RWPE1 (cell line): ENCODE data around the gene EME1.
A peak's percentile ranks its signal among the peaks of the same experiment; 100 is the strongest.
"Not testable (repeated sequence)": the region's sequence is repeated elsewhere in the genome, so short reads cannot be mapped to it uniquely, and the experiment has no call there.

Experiments
- CTCF ChIA-PET: fragments of 350-600 bp; sonication (Branson Sonifier 250); formaldehyde crosslinking; extraction: SDS; loops from one replicate; lab custom pipeline; 2021; lab: Yijun Ruan, JAX
- POLR2A ChIA-PET: fragments of 400-600 bp; formaldehyde crosslinking; extraction: SDS; loops from one replicate; lab custom pipeline; 2020; ENCODE audit warnings: antibody characterized with exemption; ENCODE audit not compliant: low non-redundant PET; lab: Yijun Ruan, JAX
- DNase-seq: peaks from one replicate; pipeline ENCODE4 v3.0.0; 2012; ENCODE audit warnings: low spot score
- H3K27ac ChIP-seq: fragments of 450-650 bp; 2 replicates; pipeline ENCODE4 v1.5.1; 2017
- CTCF ChIP-seq: fragments of 450-650 bp; conservative IDR thresholded peaks from 2 replicates; pipeline ENCODE4 v1.5.1; 2017; ENCODE audit warnings: low read depth, mild to moderate bottlenecking

The EME1 gene

GRCh38 chr17:50396261-50397110, 23.5 kb downstream of the EME1 start:
- no peak for TF ChIP-seq CTCF
- ChIA-PET CTCF (interaction anchor here (0.6 to 2.3 kb wide), 19 partner anchors 8 to 298 kb away, joined by 3 to 18 read pairs (median 6); partner anchors contain the start of genes ACSF2 and RSAD1), POLR2A (interaction anchor here (0.8 to 1.3 kb wide), 2 partner anchors 30 to 80 kb away, joined by 4 to 5 read pairs; partner anchors contain the start of gene ACSF2)
- H3K27ac ChIP-seq, result peak overlapping the region; percentile 86
- peak; percentile 73 for DNase-seq

- H3K27ac ChIP-seq, result peak within 1 kb of the TSS; percentile 86
- ChIA-PET CTCF (interaction anchor here (0.6 to 2.3 kb wide), 24 partner anchors 9 to 297 kb away, joined by 3 to 18 read pairs (median 5); partner anchors contain the start of genes ACSF2 and RSAD1), POLR2A (interaction anchor here (0.6 to 1.3 kb wide), 4 partner anchors 9 to 124 kb away, joined by 3 to 5 read pairs (median 4); partner anchors contain the start of gene ACSF2)
- DNase-seq, result peak; percentile 86
- TF ChIP-seq CTCF, result peak; percentile 99
Measured at GRCh38 chr17:50397111-50397918, 24.3 kb downstream of the EME1 start, which contains the start of gene LRRC59. LRRC59 (minus strand) TSS chr17:50397523; CDS start chr17:50397317, 206 bp downstream.

- CTCF ChIA-PET, result interaction anchor here (0.6 to 2.3 kb wide), 21 partner anchors 9 to 143 kb away, joined by 3 to 18 read pairs (median 6); partner anchors contain the start of genes ACSF2 and RSAD1
- DNase-seq, result no peak
- H3K27ac ChIP-seq, result peak overlapping the region; percentile 86
- no peak for TF ChIP-seq CTCF
- POLR2A ChIA-PET, result interaction anchor here (0.6 to 1.3 kb wide), 3 partner anchors 8 to 125 kb away, joined by 3 to 4 read pairs (median 3); partner anchors contain the start of gene ACSF2
Measured at GRCh38 chr17:50397919-50398285, 24.9 kb downstream of the EME1 start.

DNA sequence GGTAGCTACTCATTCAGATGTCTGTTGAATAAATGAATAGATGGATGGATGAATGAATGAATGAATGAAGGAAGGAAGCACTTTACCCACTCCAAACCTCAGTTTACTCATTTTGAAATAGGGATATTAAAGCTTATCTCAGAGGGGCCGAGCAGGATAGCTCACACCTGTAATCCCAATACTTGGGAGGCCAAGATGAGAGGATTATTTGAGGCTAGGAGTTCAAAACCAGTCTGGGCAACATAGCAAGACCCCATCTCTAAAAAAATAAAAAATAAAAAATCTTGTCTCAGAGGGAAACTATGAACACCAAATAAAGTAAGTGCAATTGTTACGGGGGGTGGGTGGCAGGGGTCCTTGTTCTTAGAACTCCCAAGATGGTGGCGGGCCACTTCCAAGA, 25.6 kb downstream of the EME1 start:
- CTCF ChIA-PET, result interaction anchor here (0.8 to 1.1 kb wide), 2 partner anchors 19 to 25 kb away, joined by 3 read pairs; no protein-coding TSS in a partner anchor
- DNase-seq, H3K27ac ChIP-seq, POLR2A ChIA-PET: not testable (repeated sequence)

DNA sequence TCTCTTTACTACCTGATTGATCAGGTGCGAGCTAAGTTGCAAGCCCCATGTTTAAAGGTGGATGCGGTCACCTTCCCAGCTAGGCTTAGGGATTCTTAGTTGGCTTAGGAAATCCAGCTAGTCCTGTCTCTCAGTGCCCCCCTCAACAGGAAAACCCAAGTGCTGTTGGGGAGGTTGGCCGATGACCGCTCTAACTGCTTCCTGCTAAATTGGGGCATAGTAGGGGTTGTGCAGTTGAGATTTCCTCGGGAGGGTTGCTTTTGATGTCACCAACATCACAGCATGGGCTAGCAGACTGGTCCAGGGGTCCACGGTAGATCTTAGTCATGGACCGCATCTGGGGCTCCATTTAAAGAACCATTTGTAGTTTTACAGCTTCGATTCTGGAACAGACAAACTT, 26.6 kb downstream of the EME1 start:
- CTCF ChIA-PET, DNase-seq, H3K27ac ChIP-seq, POLR2A ChIA-PET: not testable (repeated sequence)

GRCh38 chr17:50405351-50405750, 32.3 kb downstream of the EME1 start:
- CTCF ChIA-PET, result interaction anchor here (0.7 kb wide), 1 partner anchor 21 kb away, joined by 5 read pairs; no protein-coding TSS in a partner anchor
- DNase-seq, POLR2A ChIA-PET, H3K27ac ChIP-seq: not testable (repeated sequence)

- no peak for DNase-seq
- POLR2A ChIA-PET, result interaction anchor here (0.9 kb wide), 1 partner anchor 9 kb away, joined by 3 read pairs; the partner anchor contains the start of gene LRRC59
- no peak for TF ChIP-seq CTCF
- CTCF ChIA-PET, result interaction anchor here (2.2 kb wide), 1 partner anchor 9 kb away, joined by 13 read pairs; the partner anchor contains the start of gene LRRC59
- no peak overlapping the region for H3K27ac ChIP-seq
Measured at GRCh38 chr17:50406578-50406977, 33.5 kb downstream of the EME1 start.
